Aorta (tissue), 5 donors: ENCODE results near the gene RNF126. TPM values are rescaled to one million over a fixed set of nuclear protein-coding genes. Genes with fewer than 3 reads are reported as not detected.
A peak's percentile ranks its signal among the peaks of the same experiment; 100 is the strongest.

Experiments
- ATAC-seq: fragments of 200-7000 bp; cut with Tn5 transposase; one replicate; pipeline ENCODE4 v1.9.1; 2022; ENCODE audit warnings: moderate library complexity; ENCODE audit not compliant: low FRiP score
- DNase-seq, 2 donors: peaks; one replicate each; pipeline ENCODE4 v3.0.0-alpha.2; 2020
- H3K27ac ChIP-seq, 2 donors: one replicate each; pipeline ENCODE4 v1.5.1; 2013; ENCODE audit warnings: low read length in 2 of 2, mild to moderate bottlenecking in 2 of 2, moderate library complexity in 2 of 2, control low read depth in 1 of 2, inconsistent platforms in 1 of 2, low read depth in 1 of 2
- H3K27me3 ChIP-seq, 2 donors: one replicate each; pipeline ENCODE4 v1.6.1; 2013; ENCODE audit warnings: control low read depth in 1 of 2, low read length in 1 of 2, mild to moderate bottlenecking in 1 of 2, moderate library complexity in 1 of 2; ENCODE audit not compliant: insufficient read depth in 2 of 2, control insufficient read depth in 1 of 2
- H3K36me3 ChIP-seq, 2 donors: one replicate each; pipeline ENCODE4 v1.6.1; 2013; ENCODE audit warnings: control low read depth in 1 of 2, low read length in 1 of 2, mild to moderate bottlenecking in 1 of 2; ENCODE audit not compliant: insufficient read depth in 2 of 2, control insufficient read depth in 1 of 2
- H3K4me1 ChIP-seq, 2 donors: one replicate each; pipeline ENCODE4 v1.6.1; 2013; ENCODE audit warnings: low read length in 2 of 2, control low read depth in 1 of 2, mild to moderate bottlenecking in 1 of 2, moderate library complexity in 1 of 2; ENCODE audit not compliant: insufficient read depth in 2 of 2, control insufficient read depth in 1 of 2
- H3K4me3 ChIP-seq, 2 donors: one replicate each; pipeline ENCODE4 v1.5.1; 2013; ENCODE audit warnings: low read length in 2 of 2, control low read depth in 1 of 2, mild to moderate bottlenecking in 1 of 2
- H3K9me3 ChIP-seq: one replicate; pipeline ENCODE4 v1.6.1; 2013; ENCODE audit warnings: mild to moderate bottlenecking, low read length; ENCODE audit not compliant: control insufficient read depth
- WGBS, 2 donors: extraction: QIAGEN DNeasy Blood & Tissue Kit; methylation state at CpG; one replicate each; pipeline ENCODE4 v1.1.7; 2013; 5-methylcytosine and 5-hydroxymethylcytosine counted together
- intact Hi-C, 2 donors: fragments of 100-400 bp; cut with DNase I; formaldehyde crosslinking; loops; one replicate each; pipeline versions ENCODE4 v1.14.2 to v1.15.0; 2022
- polyA plus RNA-seq, 2 donors: library from polyadenylated mRNA; stranded (reverse); fragments of 200-250 nt; gene quantifications; one replicate each; pipeline ENCODE4 v1.2.3, GENCODE V29; 2013
- total RNA-seq, 2 donors: library from RNA; stranded (reverse); fragmentation: NEBNext Ultra II Directional; extraction: Animal tissue kit (Norgen Biotek cat#: 25700); gene quantifications; one replicate each; pipeline ENCODE4 v1.2.1, GENCODE V29; 2021
- donor health status: healthy with polysubstance abuse.
- donor health status: Bipolar disorder and iron deficiency.
- donor health status: DM: no; HTN: no; CAD: no.
- donor health status: DM: no; HTN: no; CAD: no.
- donor health status: DM: yes; HTN: yes; CAD: no.

RNF126 gene
- total and polyA plus RNA-seq, 4 donors, result 18.3 to 38.5 (median 26.8) TPM

- no peak overlapping the region for H3K4me3 ChIP-seq
- H3K9me3 ChIP-seq, result no peaks in the 10 kb centered on the region
- WGBS, 2 donors, result 93% methylated on average over 48 of the region's 48 CpGs
- H3K4me1 ChIP-seq, result no peaks in the 10 kb centered on the region
- H3K36me3 ChIP-seq, result peaks cover 4 to 5% of the 10 kb centered on the region in 2 donors
- ATAC-seq (no peak), DNase-seq (no peak)
- intact Hi-C loops, result no loop called here
- H3K27me3 ChIP-seq, result no peaks in the 10 kb centered on the region
- H3K27ac ChIP-seq, result no peak overlapping the region
Measured at GRCh38 chr19:646779-647565, 16.0 kb downstream of the RNF126 start.

DNA sequence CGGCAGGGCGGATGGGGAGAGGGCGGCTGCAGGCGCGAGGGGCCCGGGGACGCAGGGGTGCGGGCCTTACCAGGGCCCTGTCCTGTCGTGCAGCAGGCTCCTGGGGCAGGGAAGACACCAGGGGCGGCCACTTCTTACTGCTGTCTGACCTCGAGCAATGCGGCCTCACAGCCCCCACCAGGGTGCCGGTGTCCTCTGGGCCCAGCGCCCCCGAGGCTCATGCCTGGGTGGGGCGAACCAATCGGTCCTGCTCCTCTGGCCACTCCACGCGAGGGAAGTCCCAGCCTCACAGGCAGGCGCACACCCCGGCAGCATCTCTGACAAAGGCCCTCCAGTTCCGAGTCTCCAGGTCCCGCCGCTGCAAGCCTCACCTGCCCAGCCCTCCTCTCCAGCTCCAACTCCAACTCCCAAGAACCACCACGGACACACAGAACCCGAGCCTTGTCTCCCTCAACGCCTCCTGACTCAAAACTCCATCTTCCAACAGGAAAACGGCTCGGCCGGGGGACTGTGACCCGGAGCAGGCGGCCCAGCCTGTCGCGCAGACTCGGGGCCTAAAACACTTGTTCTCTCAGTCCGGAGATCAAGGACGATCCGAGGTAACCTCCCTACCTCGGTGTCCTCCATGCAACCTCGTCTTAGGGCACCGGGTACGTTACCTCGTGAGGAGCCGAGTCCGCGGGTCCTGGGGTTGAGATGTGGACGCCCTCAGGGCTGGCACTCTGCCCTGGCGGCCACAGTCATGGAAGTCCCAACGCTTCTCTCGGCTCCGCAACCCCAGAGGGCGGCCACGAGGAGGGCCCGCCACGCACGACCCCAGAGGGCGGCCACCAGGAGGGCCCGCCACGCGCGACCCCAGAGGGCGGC is 16.9 kb downstream of the RNF126 start:
- Histone ChIP-seq H3K4me3 (no peak overlapping the region), H3K27ac (no peak overlapping the region), H3K9me3 (no peaks in the 10 kb centered on the region), H3K36me3 (peaks cover 2 to 5% of the 10 kb centered on the region in 2 donors), H3K27me3 (no peaks in the 10 kb centered on the region), H3K4me1 (no peaks in the 10 kb centered on the region)
- peak in 1 of 2 donors; percentile 75 for DNase-seq
- WGBS, 2 donors, result 93 to 94% methylated on average over 54 to 62 of the region's 62 CpGs
- intact Hi-C loops, result no loop called here
- no peak for ATAC-seq

DNA sequence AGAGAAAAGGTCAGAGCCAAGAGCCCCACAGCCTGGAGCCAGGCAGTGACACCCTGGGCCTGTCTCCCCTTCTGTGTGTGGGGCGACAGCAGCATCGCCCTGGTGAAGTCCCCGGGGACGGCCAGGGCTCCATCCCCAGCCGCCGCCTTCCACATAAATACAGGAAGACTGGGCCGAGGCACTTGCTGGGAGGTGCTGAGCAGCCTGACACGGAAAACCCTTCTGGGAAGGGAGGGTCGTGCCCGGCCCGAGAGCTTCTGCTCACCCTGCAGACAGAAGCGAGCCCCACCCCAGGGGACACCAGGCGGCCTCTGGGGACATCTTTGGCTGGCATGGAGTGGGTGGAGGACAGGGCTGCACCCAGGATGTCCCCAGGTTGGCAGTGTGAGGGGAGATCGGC is 18.2 kb downstream of the RNF126 start:
- H3K9me3 ChIP-seq, result no peaks in the 10 kb centered on the region
- no peak overlapping the region for H3K4me3 ChIP-seq
- intact Hi-C loops, result no loop called here
- no peaks in the 10 kb centered on the region for H3K4me1 ChIP-seq
- H3K27me3 ChIP-seq, result no peaks in the 10 kb centered on the region
- H3K27ac ChIP-seq, result no peak overlapping the region
- DNase-seq (no peak), ATAC-seq (no peak)
- 82 to 86% methylated on average over 13 to 14 of the region's 14 CpGs for WGBS, 2 donors
- H3K36me3 ChIP-seq, result peaks cover 2 to 5% of the 10 kb centered on the region in 2 donors

DNA sequence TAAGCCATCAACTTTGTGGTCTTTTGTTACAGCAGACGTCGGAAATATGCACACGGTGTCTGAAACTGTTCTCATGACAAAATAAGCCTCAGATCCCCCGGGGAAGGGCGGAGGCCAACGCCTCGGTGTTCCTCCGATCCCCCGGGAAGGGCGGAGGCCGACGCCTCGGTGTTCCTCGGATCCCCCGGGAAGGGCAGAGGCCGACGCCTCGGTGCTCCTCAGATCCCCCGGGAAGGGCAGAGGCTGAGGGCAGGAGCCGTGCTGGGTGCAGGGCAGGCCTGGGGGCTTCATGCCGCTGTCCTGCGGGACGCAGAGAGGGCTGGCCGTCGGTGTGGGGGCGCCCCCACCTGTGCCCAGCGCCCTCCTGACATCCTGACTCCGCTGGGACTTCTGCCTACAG is 18.7 kb downstream of the RNF126 start:
- Histone ChIP-seq H3K27me3 (no peaks in the 10 kb centered on the region), H3K36me3 (peaks cover 2 to 5% of the 10 kb centered on the region in 2 donors), H3K4me3 (no peak overlapping the region), H3K4me1 (no peaks in the 10 kb centered on the region), H3K27ac (no peak overlapping the region), H3K9me3 (no peaks in the 10 kb centered on the region)
- WGBS, 2 donors, result 76 to 77% methylated on average over 27 to 28 of the region's 28 CpGs
- intact Hi-C loops, result no loop called here
- ATAC-seq (no peak), DNase-seq (no peak)

DNA sequence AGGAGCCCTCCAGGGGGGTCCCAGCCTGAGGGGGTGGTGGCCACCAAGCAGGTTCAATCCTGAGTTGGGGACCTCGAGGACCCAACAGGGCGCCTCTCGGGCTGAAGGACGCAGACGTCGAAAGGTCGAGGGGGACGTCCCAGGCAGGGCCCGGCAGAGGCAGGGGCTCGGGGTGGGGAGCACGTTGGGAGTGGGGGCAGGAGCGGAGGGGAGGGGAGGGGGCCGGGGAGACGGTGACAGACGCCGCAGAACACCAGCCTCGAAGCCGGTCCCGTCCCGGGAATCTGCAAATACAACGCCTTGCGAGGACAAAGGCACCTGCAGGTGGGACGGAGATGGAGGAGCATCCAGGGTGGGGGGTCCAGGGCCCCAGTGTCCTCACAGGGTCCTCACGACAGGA is 19.3 kb downstream of the RNF126 start:
- DNase-seq (no peak), ATAC-seq (no peak)
- Histone ChIP-seq H3K9me3 (no peaks in the 10 kb centered on the region), H3K27me3 (no peaks in the 10 kb centered on the region), H3K36me3 (peaks cover 2 to 5% of the 10 kb centered on the region in 2 donors), H3K4me3 (no peak overlapping the region), H3K4me1 (no peaks in the 10 kb centered on the region), H3K27ac (no peak overlapping the region)
- WGBS, 2 donors, result 90 to 92% methylated on average over 21 to 24 of the region's 24 CpGs
- intact Hi-C loops, result no loop called here

DNA sequence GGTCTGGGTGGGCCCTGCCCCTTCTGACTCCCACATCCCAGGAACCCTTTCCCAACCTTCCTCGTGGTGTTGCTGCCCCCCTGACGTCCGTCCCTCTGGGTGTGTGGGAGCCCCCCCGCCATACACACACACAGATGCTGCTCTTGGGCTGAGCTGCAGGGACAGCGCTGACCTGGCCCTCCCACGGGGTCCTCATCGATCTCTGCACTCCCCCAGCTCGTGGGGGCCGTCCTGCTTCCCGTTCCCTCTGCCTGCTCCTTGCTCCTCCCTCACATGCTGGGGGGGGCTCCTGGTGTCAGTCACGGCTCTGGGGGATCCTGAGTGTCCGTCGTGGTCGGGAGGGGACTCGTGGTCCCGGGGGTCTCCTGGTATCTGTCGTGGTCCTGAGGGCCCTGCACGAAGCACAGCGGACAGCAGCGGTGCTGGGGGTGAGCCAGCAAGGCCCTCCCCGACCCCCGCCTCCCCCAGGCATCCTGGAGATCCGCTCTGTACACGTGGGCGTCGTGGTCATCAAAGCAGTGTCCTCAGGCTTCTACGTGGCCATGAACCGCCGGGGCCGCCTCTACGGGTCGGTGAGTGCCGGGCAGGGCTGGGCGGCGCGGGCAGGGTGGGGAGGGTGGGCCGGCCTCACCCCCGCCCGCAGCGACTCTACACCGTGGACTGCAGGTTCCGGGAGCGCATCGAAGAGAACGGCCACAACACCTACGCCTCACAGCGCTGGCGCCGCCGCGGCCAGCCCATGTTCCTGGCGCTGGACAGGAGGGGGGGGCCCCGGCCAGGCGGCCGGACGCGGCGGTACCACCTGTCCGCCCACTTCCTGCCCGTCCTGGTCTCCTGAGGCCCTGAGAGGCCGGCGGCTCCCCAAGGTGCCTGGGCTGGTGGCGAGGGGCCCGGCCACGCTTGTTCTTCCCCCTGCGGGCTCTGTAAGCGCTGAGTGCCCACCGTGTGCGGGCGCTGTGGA is 20.0 kb downstream of the RNF126 start:
- 87 to 88% methylated on average over 57 to 70 of the region's 70 CpGs for WGBS, 2 donors
- Histone ChIP-seq H3K9me3 (no peaks in the 10 kb centered on the region), H3K36me3 (peaks cover 2 to 5% of the 10 kb centered on the region in 2 donors), H3K4me1 (no peaks in the 10 kb centered on the region), H3K4me3 (no peak overlapping the region), H3K27ac (no peak overlapping the region), H3K27me3 (no peaks in the 10 kb centered on the region)
- ATAC-seq (no peak), DNase-seq (no peak)
- intact Hi-C loops, result no loop called here

DNA sequence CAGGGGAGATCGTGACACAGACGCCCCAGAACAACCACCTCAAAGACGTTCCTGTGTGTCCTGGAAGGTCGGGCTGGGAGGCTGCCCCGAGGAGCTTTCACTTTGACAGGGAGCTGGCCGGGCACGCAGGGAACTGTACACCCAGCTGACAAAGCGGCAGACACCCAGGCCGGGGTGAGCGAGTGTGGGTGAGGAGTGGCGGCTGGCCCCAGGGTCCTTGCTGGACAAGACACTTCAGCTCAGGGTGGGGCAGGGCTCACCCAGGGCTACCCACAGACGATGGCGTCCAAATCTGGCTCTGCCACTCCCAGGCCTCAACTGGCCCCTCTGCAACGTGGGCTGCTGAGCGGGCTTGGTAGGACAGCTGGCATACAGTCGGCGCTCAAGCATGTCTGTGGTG is 21.3 kb downstream of the RNF126 start:
- intact Hi-C loops, result no loop called here
- H3K36me3 ChIP-seq, result peaks cover 1 to 5% of the 10 kb centered on the region in 2 donors
- no peaks in the 10 kb centered on the region for H3K27me3 ChIP-seq
- 83 to 85% methylated on average over 15 to 17 of the region's 17 CpGs for WGBS, 2 donors
- no peak for ATAC-seq
- no peaks in the 10 kb centered on the region for H3K4me1 ChIP-seq
- H3K27ac ChIP-seq, result no peak overlapping the region
- no peak overlapping the region for H3K4me3 ChIP-seq
- DNase-seq, result no peak
- no peaks in the 10 kb centered on the region for H3K9me3 ChIP-seq

DNA sequence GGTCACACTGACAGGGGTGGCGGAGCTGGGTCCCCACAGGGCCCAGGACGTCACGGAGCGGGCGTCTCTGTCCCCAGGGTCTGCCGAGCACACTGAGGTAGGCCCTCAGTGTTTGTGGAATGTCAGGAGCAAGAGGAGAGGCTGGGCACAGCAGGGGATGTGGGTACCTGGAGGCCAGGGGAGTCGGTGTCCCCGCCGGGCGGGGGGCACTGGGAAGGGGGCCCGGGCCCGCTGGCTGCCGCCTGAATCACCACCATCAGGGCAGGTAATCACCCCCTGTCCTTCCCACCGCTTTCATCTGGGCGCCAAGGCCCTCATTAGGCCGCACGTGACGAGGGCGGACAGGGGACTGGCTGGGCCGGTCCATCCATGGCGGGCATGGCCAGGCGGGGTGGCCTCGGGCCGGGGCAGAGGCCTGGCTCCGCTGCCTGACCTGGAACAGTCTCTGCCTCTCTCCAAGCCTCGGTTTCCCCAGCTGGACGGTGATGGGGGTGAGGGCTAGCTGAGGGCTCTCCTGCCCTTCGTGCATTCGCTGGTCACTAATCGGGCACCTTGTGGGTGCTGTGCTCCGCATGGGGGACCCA is 22.3 kb downstream of the RNF126 start:
- ATAC-seq, result no peak
- Histone ChIP-seq H3K27me3 (no peaks in the 10 kb centered on the region), H3K9me3 (no peaks in the 10 kb centered on the region), H3K27ac (no peak overlapping the region), H3K36me3 (no peaks in the 10 kb centered on the region), H3K4me3 (no peak overlapping the region), H3K4me1 (no peaks in the 10 kb centered on the region)
- intact Hi-C loops, result no loop called here
- WGBS, 2 donors, result 91 to 93% methylated on average over 31 of the region's 31 CpGs
- DNase-seq, result no peak
